GM11168 (cell line): ENCODE measurements around the gene NOC2L.

Experiments
- in situ Hi-C: fragments of 300-500 bp; cut with MboI; formaldehyde crosslinking; loops from one replicate; pipeline ENCODE4 v1.12.0; 2022; ENCODE audit warnings: low sequenced_read_pairs; ENCODE audit not compliant: unreplicated experiment

NOC2L gene

DNA sequence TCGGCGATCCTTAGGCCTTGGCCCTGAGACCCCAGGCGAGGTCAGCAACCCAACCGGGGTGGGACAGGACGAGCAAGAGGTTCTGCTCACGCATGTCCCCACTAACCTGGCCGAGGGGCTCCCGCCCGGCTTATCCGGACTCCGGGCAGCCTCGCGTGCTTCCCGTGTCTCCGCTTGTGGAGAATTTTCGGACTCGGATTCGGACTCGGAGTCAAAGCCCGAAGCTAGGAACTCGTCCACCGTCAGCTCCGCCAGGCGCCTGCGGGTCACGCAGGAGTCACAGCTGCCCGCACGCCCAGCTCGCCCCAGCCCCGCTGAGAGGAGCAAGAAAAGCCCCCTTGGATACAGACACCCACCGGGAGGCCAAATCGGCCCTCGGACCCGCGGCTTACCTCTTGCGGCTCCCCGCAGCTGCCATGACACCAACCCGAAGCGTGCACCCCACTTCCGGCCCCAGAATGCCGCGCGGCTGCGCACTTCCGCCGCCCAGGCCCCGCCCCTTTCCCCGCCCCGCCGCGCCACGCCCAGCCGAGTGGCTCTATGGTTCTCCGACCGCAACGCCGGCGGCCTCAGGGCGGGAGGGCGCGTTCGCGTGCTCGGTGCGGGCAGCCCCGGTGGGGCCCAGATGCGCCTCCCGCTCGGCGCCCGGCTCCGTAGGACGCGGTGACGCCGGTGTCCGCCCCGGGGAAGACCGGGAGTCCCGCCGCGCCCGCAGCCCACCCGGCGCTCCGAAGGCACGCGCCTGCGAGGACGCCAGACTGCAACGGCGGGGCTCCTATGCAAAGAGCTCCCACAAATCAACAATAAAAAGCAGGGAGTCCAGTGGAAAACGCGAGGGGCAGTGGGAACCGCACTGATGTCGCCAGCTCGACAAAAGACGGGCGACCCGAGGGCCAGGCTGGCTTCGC is at the start of gene NOC2L:
Gene NOC2L (minus strand): TSS at position 434 of the 908 bp plus-strand sequence. CDS start 16 bp downstream, at position 418.
- in situ Hi-C loops: no loop called here

DNA sequence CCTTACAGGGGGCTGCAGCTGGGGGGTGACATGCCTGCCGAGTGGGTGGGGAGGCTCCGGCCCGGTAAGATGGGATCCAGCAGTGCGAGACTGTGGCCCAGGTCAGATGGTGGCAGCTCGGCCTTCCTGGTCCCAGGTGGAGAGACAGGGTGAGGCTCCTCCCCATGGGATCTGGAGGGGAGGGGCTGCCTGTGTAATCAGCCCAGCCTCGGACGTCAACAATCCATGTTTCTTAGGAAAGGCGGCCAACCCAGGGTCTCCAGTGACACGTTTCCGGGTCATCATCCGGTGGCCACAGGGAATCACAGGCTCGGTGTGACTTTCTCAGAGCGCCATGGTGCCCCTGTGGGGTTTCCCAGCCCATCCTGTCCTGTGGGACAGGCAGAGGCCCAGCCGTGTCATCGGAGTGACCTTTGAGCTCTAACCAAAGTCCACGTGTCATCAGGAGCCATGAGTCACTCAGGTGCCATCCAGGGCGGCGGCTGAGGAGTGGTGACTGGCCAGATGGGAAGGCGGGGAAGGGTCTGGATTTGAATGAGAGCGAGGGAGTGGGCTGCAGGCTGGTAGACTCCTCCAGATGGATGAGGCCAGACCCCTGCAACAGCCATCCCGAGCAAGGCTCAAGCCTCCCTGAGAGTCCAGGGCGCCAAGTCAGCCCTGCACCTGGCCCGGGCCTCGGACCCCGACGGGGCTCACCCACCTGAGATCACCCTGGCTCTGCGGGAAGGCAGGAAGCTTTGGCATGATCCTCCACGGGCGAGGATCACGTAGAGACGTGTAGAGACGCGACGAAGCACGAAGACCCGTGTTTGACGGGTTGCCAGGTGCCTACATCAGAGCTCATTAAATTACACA is 47.5 kb upstream of the NOC2L start:
- in situ Hi-C loops: no loop called here

DNA sequence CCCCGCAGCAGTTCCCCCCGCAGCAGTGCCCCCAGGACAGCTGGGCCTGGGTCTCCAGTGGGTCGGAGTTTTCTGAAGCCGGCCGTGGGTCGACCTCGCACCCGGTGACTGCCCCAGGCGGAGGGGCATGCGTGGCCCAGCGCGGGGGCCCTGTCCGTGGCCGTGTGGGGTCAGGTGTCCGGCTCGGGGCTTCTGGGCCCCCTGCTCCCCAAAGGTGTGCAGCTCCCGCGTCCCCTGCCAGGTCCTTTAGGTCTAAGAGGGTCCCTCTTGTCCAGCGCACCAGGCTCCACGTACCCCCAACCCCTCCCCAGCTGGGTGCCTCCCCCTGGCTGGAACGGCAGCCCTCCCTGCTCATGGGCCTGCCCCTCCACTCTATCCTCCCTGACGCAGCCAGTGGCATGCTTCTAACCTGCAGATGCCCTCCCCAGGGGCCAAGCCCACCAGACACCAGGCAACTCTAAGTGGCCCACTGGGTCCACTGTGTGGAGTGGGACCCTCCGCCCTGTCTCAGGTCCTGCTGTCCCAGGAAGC is 46.8 kb upstream of the NOC2L start:
- in situ Hi-C loops: no loop called here

DNA sequence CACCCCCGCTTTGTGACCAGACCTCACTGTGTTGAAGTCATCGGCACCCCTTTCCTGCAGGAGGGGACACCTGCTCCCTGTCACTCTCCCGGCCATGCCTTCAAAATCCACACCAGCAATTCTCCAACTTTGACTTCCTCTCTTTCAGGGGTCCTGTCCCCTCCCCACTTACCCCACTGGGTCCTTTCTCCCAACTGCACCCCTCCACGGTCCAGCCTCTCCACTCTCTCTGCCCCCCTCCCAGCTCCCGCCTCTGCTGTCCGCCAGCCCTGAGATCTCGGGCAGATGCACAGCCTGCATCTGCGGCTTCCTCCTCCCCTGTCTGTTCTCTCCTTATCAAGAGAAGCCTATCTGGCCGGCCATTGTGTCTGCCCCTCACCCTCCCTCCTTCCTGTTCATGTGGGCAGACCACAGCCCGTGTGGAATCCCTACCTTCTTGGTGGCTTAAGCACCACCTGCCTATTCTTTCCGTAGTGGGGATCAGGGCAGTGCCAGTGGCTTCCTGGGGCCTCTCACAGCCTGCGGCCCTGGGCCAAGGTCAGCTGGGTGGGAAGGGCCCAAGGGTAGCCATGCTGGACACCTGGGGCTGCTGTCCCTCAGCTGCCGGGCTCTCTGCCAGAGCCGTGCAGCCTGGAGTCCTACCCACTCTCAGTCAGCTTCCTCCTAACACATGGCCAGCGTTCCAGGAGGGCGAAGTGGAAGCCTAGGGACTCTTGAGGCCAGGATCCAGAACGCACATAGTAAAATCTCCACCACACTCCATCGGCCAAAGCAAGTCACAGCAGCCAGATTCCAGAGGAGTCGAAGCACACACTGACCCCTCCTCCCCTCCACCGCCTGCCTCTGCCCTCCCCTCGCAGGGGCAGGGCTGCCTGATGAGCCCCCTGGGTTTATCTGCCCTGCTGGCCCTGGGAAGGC is 46.0 kb upstream of the NOC2L start:
- in situ Hi-C loops: no loop called here

DNA sequence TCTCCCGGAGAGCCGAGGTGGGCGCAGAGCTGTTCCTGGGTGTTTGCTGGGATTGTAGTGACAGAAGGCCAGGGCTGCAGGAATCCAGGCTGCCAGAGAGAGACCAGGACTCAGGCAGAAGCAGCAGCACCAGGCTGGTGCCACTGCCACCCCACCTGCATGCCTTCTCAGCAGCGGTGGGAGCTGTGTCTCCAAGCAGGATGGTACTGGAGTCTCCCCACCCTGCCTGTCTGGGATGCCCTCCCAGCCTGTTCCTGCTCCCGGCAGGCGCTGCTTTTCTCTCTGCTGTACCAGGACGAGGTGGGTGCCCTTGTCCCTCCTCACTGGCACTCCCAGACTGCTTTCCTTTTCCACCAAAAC is 45.3 kb upstream of the NOC2L start:
- in situ Hi-C loops: no loop called here

DNA sequence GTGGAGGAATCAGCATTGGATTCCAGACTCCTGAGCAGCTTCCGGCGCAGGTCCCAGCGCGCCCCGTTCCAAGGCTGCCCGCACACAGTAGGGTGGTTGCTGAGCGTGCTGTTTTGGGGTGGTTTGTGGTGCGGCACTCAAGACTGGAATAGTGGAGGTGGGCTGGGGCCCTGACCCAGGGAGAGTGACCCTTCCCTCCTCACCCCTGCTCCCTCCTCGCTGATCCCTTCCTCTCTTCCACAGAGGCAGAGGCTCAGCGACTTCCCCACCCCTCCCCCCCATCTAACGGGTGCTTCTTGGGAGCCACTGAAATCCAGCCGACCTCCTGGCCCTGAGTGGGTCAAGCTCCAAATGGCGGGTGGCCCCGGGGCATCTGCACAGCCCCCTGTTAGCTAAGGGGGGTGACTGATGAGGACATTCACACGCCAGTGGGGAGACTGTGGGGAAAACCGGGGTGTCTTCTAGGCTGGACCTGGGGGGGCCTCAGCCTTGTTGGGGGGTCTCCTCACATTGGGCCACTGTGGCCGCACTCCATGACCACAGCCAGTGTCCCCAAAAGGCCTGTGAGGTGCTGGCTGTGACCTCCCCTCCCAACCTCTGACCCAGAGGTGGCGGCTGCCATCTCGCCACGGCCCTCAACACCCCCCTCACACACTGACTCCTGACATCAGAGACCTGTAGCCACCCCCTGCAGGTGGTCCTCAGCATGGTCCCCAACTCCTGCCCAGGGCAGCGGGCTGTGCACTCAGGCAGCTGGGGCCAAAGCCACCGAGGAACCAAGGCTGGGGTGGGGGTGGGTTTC is 44.8 kb upstream of the NOC2L start:
- in situ Hi-C loops: no loop called here

DNA sequence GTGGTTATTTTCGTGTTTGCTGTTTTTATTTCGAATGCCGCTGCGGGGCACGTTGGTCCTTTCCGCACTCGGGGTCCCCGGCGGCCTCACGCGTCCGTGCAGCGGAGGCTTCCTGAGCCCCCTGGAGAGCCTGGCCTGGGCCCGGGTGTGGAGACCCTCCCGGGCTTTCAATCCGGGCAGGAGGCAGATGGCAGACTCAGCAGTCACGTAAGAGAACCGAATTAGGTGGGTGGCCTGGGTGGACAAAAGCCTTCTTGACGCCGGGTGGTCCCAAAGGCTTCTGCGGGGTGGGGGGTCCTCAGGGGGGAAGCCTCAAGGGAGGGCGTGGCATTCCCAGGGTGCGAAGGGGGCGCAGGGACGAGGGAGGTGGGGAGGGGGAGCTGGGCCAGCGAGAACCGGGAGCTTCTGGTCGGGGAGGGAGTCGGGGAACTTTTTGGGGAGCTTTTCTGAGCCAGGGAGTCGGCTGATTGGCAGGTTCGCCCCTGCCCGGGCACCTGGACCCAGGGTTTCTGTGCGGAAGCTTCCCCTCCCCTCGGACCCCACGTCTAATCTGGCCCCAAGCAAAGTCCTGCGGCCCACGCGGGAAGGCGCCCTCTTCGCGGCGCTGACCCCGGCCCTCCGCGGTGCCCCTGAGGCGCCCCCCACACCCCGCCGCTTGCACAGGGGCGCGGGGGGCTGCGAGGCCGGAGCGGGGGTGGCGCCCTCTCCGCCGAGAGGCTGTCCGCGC is 42.2 kb upstream of the NOC2L start:
- in situ Hi-C loops: no loop called here

DNA sequence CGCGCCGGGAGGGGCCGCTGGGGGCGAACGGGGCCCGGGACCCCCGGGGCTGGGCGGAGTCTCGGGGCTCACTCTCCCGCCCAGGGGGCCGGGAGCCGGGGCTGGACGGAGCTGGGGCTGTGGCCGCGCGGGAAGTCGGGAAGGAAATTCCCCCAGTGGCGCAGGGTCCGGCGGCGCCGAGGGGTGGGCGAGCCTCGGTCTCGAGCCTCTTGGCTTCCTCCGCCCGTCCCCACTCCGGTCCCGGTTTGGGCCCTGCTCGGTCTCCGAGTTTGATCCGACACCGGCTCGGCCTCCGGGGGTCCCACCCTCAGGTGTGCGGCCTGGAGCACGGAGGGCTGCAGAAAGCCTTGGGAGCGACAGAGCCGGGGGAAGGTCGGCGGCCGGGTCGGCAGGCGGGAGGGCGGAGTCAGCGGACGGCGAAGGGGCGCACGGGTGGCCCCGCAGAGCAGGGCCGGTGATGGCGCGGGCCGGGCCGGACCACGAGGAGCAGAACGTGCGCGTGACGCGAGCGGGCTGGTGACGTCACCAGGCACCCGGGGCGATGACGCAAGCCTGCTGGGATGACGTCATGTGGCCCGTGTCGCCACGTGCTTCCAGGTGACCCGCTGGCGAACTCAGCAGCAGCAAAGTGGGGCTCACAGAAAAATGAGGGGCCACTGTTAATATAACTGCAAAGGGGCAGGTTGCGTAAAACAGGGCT is 41.5 kb upstream of the NOC2L start:
- in situ Hi-C loops: no loop called here

DNA sequence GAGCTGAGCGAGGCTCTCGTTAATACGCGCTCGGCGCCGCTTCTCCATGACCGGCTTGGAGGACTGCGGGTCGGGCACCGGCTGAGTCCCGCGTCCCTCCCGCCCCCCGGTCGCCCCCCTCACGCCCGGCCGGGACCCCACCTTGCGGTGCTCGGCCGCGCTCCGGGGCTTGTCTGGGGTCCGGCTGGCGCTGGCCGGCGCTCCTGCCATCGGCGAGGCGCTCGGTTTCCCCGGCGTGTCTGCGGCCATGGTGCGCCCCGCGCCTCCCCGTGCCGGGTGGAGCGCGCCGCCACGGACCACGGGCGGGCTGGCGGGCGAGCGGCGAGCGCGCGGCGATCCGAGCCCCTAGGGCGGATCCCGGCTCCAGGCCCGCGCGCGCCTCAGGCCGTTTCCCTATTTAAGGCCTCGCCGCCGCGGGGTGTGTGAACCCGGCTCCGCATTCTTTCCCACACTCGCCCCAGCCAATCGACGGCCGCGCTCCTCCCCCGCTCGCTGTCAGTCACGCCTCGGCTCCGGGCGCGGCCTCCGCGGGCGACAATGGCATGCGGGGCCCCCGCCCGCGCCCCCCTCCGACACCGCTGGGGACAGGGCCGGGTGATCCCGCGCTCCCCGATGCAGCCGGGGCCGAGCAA is 40.8 kb upstream of the NOC2L start, which contains the start of gene HES4:
Gene HES4 (minus strand): TSS at position 373 of the 632 bp plus-strand sequence. CDS start 124 bp downstream, at position 249.
- in situ Hi-C loops: no loop called here

DNA sequence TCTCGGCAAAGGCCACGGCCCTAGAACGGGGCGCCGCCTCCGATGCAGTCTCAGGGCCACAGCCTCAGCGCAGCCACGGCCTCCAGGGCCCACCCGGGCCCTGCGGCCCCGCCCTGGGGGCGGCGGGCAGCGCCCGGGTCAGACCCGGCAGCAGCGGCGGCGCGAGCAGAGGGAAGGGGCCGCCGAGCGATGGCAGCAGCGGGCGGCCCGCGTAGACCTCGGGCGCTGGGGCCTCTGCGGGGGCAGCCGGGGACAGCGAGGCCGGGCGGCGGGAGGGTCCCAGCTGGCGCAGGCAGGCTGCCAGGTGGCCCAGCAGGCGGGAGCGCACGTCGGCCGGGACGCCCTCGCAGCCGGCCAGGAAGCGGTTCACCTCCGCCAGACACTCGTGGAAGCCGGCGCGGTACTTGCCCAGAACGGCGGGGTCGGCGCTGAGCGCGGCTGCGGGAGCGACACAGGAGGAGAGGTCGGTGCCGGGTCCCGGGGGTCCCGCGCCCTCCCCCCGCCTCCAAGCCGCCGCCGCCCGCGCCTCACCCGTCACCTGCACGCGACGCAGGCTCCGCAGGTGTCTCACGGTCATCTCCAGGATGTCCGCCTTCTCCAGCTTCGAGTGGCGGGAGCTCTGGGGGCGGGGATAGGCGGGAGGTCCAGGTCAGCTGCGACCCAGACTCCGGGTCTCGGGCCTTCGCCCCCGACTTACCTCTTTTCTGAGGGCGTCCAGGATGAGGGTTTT is 40.1 kb upstream of the NOC2L start:
- in situ Hi-C loops: no loop called here

DNA sequence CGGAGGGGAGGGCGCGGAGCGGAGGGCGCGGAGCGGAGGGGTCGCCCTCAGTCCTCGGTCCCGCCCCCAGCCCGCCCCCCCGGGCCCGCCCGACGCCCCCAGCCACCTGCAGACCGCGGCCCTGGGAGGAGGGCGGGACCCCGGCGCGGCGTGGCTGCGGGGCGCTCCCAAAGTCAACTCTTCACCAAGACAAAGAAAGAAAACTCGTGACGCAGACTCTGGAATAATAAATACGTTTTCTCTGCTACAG is 39.6 kb upstream of the NOC2L start:
- in situ Hi-C loops: no loop called here

DNA sequence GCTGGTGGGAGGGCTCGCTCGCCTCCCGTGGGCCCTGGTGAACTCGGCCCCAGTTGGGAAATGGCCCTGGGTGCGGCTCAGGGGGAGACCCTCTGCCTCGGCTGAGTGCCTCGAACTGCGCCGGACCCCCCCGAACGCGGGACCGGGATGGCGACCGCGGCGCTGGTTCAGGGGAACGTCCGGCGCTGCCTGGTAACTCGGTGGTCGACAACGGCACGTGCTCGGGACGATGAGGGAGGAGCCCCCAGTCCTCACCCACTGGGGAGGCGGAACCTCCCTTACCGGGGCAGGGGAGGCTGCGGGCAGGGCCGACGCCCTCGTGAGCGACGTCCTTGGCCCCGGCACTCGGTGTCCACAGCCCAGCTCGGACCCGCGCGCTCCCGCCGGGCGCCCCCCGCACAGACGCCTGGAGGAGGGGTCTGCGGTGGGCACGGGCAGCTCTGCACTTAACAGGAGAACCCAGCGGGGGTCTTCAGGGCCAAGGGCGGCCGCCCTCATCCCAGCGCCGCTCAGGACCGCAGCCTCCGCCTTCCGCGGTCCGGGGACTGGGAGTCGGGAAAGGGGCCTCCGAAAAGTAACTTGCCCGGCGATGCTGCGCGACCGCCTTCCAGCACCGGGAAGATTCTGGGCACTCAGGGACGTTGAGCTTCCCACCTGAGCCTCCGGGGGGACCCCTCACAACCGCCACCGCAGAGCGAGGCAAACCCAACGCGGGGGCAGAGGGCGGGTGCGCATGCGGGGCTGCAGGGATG is 39.1 kb upstream of the NOC2L start:
- in situ Hi-C loops: no loop called here

DNA sequence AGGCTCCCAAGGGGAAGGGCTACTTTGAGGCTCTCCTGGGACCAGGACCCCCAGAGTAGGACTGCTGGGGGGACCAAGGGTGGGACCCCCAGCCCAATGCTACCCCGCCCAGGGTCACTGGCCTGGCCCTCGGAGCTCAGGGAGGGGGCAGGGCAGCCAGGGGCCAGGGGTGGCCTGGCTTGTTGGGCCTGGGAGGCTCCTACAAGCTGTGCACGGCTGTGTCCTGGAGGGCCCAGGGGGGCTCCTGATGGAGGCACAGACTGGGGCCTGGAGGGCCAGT is 38.6 kb upstream of the NOC2L start:
- in situ Hi-C loops: no loop called here

DNA sequence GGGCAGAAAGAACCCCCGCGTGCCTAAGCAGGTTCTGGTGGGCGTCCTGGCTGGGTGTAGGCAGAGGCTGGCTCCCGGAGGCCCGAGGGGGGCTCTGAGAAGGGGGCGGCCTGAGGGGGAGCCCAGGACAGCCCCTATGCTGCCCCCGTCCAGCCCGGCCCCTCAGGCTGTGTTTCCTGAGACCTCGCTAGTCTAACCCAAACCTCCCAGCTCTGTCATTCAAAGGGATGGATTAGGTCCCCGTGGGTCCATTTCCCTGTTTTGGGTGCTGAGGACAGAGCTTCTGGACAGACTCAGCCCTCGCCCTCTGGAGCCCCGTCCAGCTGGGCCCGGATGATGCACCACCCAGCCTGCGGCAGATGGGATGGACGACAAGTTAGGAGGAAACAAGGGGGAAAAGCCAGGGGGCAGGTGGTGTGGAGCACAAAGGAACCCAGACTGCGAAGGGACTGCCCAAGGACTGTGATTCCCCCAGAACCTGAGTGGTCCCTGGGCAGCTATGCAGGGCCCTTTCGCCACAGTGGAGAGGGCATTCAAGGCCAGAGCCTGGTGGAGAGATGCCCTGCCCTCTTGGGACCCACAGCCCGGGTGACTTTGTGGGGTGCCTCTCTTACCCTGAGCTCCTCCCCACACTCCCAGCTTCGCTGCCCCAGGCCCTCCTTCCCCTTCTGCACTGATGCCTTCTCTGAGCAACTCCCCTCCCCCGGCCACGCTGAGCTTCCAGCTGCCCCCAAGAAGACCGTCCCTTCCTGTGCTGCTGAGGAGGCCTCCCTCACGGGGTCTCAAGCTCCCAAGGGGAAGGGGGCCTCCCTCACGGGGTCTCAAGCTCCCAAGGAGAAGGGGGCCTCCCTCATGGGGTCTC is 38.0 kb upstream of the NOC2L start:
- in situ Hi-C loops: no loop called here

DNA sequence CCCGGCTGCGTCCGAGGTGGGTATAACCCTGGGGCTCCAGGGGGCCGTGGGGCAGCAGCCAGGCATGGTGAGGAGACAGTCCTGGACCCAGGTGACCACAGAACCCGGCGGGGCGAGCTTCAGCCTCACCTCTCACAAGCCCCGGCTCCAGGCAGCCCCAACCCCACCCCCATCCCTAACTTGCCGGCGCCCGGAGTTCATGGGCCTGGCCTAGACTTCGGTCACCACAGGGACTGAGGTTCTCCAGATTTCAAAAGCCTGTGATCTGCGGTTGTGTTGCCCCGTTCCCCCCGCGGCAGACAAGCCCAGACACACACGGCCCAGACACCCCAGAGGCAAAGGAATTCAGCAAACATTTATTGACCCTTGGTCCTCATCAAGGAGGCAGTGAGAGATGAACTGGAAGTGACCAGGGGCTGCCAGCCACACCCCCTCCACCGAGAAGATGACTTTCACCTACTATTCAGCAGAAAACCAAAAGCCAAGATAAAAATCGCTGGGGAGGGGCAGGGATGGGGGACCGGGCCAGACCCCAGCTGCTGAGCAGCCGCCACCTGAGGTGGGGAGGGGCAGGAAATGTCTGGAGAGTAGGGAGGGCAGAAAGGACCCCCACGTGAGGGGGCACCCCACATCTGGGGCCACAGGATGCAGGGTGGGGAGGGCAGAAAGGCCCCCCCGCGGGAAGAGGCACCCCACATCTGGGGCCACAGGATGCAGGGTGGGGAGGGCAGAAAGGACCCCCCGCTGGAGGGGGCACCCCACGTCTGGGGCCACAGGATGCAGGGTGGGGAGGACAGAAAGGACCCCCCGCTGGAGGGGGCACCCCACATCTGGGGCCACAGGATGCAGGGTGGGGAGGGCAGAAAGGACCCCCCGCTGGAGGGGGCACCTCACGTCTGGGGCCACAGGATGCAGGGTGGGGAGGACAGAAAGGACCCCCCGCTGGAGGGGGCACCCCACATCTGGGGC is 36.9 kb upstream of the NOC2L start:
- in situ Hi-C loops: no loop called here
